ENCODE data around the gene PEX1.
A peak's percentile ranks its signal among the peaks of the same experiment; 100 is the strongest.
"Not testable (repeated sequence)": the region's sequence is repeated elsewhere in the genome, so short reads cannot be mapped to it uniquely, and the experiment has no call there.

Gene PEX1

DNA sequence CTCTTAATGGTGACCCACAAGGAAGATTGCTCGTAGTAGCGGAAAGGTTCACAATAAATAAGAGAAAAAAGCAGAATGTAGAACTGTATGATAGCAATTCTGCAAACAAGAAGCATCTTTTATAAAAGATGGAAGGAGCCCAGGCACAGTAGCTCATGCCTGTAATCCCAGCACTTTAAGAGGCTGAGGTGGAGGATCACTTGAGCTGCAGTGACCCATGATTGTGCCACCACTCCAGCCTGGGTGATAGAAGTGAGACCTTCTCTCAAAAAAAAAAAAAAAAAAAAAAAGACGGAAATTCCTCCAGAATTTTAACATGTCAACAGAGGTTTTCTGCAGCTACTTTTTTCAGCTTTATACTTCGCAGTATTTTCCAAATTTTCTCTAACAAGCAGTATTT lies 67.8 kb downstream of the PEX1 start:
- no peak for DNase-seq (ENCODE audit: low read depth)

DNA sequence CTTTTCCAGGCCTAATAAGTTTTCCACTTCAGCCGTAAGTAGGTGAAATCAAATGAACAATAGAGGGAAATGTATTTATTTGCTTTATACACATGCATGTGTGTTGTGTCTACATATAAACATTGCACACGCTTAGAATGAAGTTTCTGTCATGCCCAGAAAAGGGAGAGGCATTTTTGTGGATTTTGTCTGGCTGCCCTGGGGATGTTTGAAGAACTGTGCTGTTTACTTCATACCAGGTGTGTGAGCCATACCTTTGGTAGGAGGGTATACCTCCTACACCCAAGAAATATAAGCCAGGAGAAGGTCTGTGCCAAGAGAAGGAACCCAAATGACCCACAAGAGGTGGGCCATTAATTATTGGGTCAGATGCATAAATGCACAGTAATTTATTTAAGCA lies 68.2 kb downstream of the PEX1 start:
- no peak for DNase-seq (ENCODE audit: low read depth)

DNA sequence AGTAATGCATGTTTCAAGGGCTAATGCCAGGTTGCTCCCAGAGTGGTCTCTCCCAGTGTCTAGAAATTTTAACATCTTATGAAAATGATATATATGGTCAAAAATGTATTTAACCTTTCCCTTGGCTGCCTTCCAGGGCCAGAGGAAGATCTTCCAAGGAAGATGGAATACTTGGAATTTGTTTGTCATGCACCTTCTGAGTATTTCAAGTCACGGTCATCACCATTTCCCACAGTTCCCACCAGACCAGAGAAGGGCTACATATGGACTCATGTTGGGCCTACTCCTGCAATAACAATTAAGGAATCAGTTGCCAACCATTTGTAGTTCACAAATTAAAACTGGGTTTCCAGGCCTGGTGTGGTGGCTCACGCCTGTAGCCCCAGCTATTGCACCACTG lies 72.1 kb downstream of the PEX1 start:
- peak; percentile 27 for DNase-seq (ENCODE audit: low read depth)

DNA sequence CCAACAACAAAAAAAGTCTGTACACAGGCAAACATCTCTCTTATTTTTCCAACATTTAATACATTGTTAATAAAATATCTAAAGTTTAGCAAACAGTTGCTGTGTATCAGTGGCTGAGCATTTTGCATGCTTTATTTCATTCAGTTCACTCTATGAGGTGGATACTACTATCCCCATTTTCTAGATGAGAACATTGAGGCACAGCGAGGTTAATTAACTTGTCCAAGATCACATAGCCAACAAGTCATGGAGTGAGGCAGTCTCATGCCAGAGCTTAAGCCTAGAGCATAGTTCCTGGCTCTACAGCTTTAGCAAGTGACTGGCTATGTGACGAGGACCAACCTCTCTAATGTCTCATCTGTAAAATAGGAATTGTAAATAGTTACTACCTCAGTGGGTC lies 76.7 kb downstream of the PEX1 start:
- no peak for DNase-seq (ENCODE audit: low read depth)

DNA sequence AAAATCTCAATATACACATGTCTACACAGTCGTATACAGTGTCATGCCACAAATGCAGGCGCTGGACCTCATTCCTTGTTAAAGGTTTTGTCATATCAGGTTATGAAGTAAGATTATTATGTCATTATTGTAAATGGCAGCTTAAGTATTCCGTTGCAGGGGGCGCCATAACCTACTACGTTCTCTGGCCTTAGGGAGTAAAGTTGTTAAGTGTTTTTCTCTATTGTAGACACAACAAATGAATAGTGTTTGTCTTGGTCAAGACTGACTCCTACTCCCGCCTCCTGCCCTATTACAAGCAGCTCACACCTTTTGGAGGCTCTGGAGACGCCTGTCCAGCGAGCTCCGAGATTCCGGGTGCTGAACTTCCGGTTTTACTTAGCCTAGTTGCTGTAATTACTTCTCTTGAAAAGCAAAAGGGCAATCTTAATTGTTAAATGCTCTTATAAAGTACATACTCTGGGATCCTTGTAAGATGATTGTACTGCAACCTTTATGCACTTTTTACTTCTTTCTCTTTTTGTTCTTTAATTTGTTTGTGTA lies 80.0 kb downstream of the PEX1 start:
- peak; percentile 21 for DNase-seq (ENCODE audit: low read depth)

DNA sequence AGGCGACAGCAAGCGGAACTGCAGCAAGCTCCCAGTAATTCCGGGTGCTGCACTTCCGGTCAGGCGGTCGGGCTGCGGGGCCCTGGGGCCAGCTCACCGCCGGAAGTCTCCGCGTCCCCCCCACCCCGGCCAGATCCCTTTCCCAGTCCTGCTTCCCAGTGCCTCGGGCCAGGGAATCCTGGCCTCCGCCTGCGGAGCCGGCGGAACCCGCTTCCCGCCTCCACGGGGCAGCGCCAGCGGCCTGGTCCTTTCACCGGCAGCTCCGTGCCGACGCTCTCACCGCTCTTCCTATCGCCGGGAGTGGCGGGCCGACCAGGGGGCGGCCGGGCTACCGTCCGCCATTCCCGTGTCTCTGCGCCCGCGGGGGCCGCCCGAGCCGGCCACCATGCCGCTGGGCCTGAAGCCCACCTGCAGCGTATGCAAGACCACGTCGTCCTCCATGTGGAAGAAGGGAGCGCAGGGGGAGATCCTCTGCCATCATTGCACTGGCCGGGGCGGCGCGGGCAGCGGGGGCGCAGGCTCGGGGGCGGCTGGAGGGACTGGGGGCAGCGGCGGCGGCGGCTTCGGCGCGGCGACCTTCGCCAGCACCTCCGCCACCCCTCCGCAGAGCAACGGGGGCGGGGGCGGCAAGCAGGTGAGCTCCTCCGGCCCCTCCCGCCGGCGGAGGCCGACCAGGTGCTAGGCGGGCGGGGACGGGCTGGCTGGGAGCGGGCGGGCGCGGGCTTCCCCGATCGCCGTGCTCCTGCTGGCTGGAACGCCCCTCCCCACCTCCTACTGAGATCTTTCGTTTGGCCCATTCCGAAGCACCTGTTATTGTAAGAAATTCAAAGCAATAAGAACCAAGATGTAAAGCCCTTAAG lies 80.7 kb downstream of the PEX1 start, which contains the start of gene GATAD1:
TSS of gene GATAD1 (plus strand) at position 138 of the 860 bp plus-strand sequence. CDS start at position 386, 248 bp downstream.
- peak; percentile 58 for DNase-seq (ENCODE audit: low read depth)

DNA sequence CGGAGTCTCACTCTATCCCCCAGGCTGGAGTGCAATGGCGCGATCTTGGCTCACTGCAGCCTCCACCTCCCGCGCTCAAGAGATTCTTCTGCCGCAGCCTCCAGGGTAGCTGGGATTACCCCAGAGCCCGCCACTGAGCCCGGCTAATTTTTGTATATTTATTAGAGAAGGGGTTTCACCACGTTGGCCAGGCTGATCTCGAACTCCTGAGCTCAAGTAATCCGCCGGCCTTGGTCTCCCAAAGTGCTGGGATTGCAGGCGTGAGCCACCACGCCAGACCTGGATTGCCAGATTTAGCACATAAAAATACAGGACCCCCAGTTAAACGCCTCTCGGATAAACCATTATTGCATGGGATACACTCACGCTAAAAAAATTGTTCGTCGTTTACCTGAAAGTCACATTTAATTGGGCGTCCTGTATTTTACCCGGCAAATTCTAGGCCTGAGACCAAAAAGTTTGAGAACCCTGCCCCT lies 81.4 kb downstream of the PEX1 start:
- DNase-seq (ENCODE audit: low read depth): no peak

DNA sequence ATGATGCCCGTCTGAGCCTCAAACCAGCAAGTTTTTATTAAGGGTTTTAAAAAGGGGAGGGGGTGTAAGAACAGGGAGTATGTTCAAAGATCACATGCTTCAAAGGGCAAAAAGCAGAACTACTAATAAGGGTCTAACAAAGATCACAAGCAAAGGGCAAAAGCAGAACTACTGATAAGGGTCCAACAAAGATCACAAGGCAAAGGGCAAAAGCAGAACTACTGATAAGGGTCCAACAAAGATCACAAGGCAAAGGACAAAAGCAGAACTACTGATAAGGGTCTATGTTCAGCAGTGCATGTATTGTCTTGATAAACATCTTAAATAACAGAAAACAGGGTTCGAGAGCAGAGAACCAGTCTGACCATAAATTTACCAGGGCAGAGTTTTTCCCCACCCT lies 85.6 kb downstream of the PEX1 start:
- not testable (repeated sequence) for DNase-seq (ENCODE audit: low read depth)

DNA sequence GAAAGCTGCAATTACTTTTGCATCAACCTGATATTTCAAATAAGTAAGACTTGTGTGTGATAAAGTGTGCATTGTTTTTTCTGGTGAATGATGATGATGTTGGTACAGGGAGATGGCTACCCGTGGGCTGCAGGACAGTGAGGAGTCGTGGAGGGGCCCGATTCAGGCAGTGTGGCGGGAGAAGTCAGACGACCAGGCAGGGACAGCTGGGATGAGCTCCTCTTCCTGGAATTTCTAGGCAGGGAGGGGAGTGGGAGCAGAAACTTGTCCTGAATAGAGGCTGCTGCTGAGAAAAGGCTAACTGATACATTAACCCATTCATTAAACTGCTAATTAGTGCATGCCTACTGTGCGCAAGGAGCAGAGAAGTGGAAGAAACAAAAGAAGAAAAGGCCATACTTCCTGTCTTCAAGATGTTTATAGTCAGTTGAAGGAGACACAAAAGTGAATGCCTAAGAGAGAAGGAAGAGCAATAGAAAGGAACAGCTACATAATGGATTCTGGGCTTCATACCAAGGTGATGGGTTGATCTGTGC lies 90.3 kb downstream of the PEX1 start:
- no peak for DNase-seq (ENCODE audit: low read depth)
